GM12872 (cell line): ENCODE data around the gene PTPRK.

Experiments
- TF ChIP-seq, protein P1 (sequence below): IDR thresholded peaks from 3 replicates; pipeline ENCODE4 v1.5.1; 2011; ENCODE audit warnings: low read depth, mild to moderate bottlenecking, low read length, moderate library complexity; ENCODE audit not compliant: insufficient read depth

PTPRK gene

DNA sequence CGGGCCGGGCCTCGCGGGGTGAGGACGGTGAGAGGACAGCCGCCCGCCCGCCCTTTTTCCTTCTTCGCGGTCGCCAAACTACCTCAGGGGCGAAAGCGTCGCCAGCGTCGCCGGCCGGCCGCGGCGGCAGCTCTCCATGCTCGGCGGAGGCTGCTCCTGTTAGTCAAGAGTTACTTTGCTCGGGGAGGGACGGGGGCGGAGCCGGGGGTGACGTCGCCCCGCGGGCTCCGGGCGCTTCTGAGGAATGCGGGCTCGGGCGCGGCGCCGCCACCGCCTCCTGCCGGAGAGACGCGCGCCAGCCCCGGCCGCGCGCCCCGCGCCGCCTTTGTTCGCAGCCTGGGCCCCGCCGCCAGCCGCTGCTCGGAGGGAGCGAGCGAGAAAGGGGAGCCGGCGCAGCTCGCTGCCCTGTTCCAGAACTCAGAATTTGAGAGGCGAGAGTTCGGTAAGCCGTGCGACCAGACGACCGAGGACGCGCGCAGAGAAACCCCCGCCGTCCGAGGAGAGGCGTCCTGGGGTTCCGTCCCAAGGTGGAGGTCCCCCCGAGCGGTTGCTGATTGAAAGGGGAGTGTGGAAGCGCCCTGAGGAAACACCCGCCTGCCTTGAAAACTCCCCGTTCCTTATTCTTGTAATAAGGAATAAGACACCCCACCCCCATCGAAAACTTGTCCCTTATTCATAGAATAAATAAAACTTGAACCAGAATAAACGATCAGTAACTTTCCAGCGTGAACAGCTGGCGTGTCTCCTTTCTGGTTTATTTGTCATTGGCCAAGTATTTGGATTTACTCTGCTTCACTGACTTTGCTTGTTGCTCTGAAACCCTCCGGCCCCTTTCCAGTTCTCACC, at the start of gene PTPRK:
Gene PTPRK, minus strand, starts transcription at position 164 of the 846 bp plus-strand sequence. CDS start 241 bp downstream, outside the sequence.
- TF ChIP-seq, protein P1, sequence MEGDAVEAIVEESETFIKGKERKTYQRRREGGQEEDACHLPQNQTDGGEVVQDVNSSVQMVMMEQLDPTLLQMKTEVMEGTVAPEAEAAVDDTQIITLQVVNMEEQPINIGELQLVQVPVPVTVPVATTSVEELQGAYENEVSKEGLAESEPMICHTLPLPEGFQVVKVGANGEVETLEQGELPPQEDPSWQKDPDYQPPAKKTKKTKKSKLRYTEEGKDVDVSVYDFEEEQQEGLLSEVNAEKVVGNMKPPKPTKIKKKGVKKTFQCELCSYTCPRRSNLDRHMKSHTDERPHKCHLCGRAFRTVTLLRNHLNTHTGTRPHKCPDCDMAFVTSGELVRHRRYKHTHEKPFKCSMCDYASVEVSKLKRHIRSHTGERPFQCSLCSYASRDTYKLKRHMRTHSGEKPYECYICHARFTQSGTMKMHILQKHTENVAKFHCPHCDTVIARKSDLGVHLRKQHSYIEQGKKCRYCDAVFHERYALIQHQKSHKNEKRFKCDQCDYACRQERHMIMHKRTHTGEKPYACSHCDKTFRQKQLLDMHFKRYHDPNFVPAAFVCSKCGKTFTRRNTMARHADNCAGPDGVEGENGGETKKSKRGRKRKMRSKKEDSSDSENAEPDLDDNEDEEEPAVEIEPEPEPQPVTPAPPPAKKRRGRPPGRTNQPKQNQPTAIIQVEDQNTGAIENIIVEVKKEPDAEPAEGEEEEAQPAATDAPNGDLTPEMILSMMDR, result peak; percentile 48; the same call in 1 of the 3 replicates

DNA sequence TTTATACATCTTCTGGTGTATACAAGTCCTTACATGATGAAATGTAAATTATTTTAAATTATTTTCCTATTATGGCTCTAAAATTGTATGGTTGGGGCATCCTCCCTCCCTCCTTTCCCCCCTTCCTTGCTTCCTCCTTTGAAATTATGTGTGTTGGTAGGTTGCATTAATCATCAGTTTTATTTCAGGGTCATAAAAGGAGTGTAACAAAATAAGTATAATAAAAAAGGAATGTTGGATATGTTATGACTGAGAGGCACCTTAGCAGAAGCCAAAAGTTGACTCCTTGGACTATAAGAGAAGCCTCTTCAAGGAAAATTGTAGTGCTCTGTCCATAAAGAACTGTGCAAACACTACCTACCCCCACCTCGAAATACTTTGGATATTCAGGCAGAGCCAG, 46.6 kb upstream of the PTPRK start:
- TF ChIP-seq, protein P1, result no peak

DNA sequence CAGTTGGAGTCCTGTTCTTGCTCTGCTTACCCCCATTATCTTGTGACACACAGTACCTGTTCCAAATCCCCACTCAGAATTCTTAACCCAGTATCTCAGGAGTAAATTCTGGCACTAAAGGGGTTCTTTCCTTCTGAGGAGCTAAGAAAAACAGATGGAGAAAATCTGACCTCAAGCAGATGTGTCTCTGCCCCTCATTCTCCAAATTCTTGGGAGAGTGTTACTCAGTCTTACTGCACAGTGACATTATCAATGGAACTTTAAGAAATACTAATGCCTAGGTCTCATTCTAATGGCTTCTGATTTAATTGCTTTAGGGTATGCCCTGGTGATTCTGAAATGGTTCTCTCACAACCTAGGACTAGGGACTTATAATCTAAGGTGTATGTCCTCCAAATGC, 40.6 kb upstream of the PTPRK start:
- TF ChIP-seq, protein P1, result no peak

DNA sequence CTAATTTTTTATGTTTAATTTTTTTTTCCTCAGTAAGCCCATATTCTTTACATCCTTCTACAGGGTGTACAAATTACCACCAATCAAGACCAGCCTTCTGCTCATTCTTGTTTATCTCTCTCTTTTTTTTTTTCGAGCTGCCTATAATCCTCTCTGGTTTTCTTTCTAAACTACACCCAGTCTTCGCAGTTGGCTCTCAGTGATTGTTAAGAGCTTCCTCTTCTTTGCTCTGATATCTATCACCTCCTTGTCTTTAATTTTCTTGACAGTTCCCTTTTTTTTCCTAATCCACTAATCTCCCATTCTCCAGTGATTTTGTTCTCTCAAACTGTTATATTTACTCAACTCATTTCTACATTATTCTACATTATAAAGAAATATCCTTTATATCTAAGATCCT, 38.5 kb upstream of the PTPRK start:
- TF ChIP-seq, protein P1, result no peak

DNA sequence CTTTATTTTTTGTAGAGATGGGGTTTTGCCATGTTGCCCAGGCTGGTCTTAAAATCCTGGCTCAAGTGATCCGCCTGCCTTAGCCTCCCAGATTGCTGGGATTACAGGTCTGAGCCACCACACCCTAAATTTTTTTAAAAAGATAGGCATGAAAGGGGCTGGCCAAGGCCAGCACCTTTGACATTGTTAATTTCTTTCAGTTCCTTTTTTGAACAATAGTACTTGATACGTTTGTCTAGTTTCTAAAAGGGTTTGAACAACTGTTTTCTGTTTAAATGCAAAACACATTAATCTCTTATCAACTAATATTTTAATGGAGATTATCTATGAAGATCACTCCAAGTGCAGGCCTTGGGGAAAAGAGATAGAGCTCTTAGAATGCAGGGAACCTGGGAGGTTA, 37.6 kb upstream of the PTPRK start:
- TF ChIP-seq, protein P1, result no peak

DNA sequence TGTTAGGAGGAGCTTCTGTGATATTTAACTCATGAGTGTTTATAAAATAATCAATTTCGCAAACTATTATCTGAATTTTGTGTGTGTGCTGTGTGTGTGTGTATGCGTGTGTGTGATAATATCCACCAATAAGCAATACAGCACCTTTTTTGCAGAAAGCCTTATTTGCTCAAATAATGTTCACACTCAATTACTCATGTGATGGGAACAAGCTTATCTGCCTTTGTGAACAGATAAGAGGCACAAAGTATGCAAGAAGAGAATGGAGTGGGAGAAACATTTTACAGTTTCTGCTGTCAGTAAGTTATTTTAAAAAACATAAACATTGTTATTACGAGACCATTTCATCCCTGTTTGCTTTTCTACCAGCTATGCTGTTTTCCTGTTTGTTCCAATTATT, 36.7 kb upstream of the PTPRK start:
- TF ChIP-seq, protein P1, result no peak

DNA sequence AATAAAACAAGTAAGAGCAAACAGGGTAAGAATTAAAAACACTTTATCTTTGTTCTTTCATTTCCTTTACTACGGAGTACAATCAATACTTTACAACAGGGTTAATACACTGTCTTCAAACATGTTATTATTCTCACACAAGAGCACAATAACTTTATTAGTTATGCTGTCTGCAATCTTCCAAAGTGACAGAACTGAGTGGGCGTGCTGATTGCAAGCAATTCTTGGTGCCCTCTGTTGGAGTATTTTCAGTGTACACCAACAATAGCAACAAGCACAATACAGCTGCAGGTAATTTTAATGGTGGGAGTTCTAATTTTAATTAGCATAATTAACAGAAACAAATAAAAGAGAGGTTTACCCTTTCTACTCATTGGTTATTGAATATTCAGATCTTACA, 33.9 kb upstream of the PTPRK start:
- TF ChIP-seq, protein P1, result no peak
